ENCODE measurements around the gene NLRP1.

NLRP1 gene

DNA sequence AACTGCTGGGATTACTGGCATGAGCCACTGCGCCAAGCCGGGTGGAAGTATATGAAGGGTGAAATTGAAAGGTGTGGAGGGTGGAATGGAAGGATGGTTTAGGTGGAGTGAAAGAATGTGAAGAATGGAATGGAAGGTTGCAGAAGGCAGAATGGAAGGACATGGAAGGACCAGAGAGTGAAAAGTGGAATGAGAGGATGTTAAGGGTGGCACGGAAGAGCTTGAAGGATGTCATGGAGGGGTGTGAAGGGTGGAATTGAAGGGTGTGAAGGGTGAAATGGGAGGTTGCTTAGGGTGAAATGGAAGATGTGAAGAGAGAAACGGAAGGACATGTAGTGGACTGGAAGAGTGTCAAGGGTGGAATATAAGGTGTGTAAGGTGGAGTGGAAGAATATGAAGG, 81.8 kb downstream of the NLRP1 start:
- no peak for FAIRE-seq
- no peak for TF ChIP-seq POLR2A (IDR thresholded peaks at IDR 0.05; ENCODE audit: low read depth, low read length)
- no peak for DNase-seq (ENCODE audit: insufficient read length, low spot score)

DNA sequence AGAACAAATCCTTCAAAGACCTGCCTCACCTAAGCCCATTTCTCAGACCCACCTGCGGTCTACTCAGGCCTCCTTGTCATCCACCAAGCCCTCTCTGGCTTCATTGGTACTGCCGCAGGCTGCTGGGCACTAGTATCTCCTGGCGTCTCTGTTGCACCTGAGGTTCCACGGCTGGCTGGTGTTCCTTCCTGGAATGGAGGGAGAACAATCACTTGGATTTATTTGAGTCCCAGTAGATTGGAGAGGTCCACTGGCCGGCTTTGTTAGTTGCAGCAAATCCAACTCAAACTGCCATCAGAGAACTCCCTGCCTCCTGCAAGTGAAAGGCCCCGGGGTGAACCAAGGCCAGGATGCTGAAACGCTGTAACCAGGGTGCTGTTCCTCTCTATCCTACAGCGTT, 82.6 kb downstream of the NLRP1 start:
- TF ChIP-seq POLR2A (IDR thresholded peaks at IDR 0.05; ENCODE audit: low read depth, low read length): no peak
- FAIRE-seq (no peak), DNase-seq (ENCODE audit: insufficient read length, low spot score) (no peak)

DNA sequence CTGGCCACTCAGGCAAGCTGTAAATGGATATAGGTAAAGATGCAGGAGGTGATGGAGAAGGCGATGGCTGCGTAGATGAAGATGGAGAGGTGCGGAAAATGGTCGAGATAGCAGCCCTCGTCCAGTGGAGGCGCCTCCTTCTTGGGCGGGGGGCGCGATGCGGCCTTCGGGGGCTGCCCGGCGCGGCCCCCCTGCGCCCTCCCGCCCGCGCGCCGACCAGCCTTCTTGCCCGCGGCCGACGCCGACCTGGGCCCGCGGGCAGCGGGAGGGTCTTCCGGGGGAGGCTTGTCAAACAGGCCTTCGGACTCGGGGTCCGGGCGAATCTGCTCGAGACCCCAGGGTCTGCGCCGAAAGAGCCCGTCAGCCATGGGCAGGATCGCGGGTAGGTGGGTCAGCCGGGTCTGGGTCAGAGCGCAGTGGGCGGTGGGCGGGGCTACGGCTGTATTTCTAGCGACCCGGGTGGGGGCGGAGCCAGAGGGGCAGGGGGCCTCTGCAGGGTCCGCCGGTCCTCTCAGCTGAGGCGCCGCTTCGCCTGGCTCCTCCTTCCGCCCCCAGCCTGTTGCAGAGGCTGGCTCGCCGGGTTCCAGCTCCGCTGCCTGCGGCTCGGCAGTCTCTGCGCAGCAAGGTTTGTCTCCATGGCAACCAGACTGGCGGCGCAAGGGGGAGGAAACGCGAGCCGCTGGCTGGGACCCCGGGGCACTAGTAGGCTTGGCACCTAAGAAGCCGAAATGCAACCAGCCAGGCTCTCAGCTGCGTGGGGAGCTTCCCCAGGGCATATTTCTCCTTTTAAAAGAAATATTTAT, 83.5 kb downstream of the NLRP1 start:
- DNase-seq (ENCODE audit: insufficient read length, low spot score) (peak; percentile 44), FAIRE-seq (no peak)
- TF ChIP-seq POLR2A (IDR thresholded peaks at IDR 0.05; ENCODE audit: low read depth, low read length): no peak

DNA sequence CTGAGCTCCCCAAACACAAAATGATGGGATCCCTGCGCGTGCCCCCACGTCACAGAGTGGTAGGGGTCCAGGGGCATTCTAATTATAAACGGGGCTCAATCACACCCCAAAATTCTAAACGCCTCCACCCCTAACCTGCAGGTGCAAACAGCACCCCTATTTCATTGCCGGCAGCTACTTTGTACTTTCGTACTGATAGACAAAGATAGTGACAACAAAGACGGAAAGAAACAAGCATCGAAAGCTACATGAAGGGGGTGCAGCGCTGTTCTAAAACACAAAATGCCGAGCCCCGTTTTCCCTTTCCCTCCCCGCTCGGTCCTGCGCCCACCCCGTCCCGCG, 84.1 kb downstream of the NLRP1 start:
- FAIRE-seq: no peak
- no peak for DNase-seq (ENCODE audit: insufficient read length, low spot score)
- no peak for TF ChIP-seq POLR2A (IDR thresholded peaks at IDR 0.05; ENCODE audit: low read depth, low read length)

DNA sequence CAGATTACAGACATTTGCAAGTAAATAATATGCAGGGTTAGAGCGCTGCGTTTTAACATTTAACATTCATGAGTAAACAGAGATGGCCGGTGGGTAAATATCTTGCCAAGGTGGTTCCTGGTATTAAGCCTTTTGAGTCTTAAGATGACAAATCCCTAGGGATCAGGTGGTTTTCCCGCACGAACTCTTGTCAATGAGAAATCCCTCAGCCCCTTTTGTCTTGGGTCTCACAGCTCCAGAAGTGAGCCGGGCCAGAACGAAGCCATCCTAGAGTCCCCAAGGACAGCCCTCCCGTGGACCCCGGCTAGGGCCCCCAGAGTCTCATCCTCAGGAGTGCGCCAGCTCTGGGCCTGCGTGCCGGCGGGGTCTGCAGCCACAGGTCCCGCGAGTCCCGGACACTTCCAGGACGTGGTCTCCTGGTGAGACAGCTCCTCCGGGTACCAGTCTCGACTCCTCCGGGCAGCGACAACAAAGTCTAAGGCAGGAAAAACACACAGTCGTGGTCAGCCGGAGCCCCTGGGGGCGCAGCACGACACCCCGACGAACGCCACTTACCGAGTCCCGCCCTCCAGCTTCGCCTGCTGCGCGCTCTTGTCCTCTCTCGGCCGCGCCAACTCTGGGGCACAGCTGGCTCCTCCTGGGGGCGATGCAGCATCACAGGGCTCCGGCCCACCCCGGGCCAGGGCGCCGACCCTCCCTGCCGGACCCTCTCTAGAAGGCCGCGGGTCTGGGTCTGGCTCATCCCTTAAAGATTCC, 84.7 kb downstream of the NLRP1 start:
- no peak for FAIRE-seq
- no peak for DNase-seq (ENCODE audit: insufficient read length, low spot score)

DNA sequence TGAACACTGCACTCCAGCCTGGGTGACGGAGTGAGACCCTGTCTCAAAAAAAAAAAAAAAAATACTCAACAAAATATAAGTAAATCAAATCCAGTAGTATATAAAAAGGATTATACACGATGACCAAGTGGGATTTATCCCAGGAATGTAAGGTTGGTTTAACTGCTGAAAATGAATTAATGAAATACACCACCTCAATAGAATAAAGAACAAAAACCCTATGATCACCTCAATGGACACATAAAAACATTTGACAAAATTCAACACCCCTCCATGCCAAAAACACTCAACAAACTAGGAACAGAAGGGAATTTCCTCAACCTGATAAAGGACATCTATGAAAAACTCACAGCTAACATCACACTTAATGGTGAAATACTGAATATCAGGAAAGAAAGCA, 91.3 kb downstream of the NLRP1 start:
- no peak for DNase-seq (ENCODE audit: insufficient read length, low spot score)
- no peak for TF ChIP-seq POLR2A (IDR thresholded peaks at IDR 0.05; ENCODE audit: low read depth, low read length)
- no peak for FAIRE-seq

More for the DNA sequence above, 84.7 kb downstream of the NLRP1 start:
- no peak for TF ChIP-seq POLR2A (IDR thresholded peaks at IDR 0.05; ENCODE audit: low read depth, low read length)

DNA sequence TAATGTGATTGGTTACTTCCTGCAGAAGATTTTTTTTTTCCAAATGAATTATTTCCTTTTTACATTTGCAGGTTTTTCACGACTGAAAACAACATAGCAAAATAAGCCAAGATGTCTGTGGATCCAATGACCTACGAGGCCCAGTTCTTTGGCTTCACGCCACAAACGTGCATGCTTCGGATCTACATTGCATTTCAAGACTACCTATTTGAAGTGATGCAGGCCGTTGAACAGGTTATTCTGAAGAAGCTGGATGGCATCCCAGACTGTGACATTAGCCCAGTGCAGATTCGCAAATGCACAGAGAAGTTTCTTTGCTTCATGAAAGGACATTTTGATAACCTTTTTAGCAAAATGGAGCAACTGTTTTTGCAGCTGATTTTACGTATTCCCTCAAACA, 95.6 kb downstream of the NLRP1 start:
- TF ChIP-seq POLR2A (IDR thresholded peaks at IDR 0.05; ENCODE audit: low read depth, low read length): no peak
- DNase-seq (ENCODE audit: insufficient read length, low spot score) (no peak), FAIRE-seq (no peak)

DNA sequence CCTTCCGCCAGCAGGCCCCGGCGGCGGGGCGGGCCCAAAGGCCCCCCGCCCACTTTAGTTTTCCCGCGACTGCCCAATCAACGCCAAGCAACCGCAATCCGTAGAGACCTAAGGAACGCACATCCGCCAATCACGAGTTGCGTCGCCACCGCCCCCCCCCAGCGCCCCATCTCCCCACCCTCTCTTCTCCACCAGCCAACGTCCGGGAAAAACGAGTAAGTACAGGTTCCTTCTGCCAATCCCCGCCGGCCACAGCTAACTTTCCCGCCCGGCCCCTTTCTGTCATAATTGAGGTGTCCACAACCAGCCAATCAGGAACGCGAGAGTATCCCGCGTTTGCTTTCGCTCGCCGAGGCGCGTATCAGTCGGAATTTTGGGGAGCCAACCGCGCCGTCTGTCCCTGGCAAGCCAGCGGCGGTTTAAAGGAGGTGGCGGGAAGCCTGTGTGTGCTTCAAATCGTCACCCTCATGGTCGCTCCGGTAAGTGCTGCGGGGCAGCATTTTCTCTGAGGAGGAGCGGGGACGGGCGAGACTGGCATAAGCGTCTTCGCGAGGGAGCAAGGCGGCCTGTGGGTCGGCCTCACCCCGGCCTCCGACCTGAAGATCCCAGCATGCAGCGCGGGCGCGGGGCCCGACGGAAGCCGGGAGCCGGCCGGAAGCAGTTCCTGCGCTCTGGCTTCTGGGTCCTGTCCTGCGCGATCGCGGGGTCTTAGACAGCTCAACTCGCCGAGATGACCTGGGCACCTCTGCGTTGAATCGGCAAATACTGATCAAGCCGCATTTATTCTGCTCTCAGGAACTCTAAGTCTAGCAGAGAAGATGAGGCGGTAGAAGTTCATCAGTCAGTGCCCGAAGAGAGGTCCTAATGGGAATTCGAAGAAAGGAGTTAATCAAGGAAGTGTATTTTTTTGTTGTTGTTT, 97.8 kb downstream of the NLRP1 start, which contains the start of gene MIS12:
TSS of gene MIS12 (plus strand) at position 361 of the 919 bp plus-strand sequence. CDS start 2,297 bp downstream, outside the sequence.
- peak; percentile 67; the same call in 1 of the 2 replicates for TF ChIP-seq POLR2A (IDR thresholded peaks at IDR 0.05; ENCODE audit: low read depth, low read length)
- FAIRE-seq (peak; percentile 41), DNase-seq (ENCODE audit: insufficient read length, low spot score) (peak; percentile 95)

DNA sequence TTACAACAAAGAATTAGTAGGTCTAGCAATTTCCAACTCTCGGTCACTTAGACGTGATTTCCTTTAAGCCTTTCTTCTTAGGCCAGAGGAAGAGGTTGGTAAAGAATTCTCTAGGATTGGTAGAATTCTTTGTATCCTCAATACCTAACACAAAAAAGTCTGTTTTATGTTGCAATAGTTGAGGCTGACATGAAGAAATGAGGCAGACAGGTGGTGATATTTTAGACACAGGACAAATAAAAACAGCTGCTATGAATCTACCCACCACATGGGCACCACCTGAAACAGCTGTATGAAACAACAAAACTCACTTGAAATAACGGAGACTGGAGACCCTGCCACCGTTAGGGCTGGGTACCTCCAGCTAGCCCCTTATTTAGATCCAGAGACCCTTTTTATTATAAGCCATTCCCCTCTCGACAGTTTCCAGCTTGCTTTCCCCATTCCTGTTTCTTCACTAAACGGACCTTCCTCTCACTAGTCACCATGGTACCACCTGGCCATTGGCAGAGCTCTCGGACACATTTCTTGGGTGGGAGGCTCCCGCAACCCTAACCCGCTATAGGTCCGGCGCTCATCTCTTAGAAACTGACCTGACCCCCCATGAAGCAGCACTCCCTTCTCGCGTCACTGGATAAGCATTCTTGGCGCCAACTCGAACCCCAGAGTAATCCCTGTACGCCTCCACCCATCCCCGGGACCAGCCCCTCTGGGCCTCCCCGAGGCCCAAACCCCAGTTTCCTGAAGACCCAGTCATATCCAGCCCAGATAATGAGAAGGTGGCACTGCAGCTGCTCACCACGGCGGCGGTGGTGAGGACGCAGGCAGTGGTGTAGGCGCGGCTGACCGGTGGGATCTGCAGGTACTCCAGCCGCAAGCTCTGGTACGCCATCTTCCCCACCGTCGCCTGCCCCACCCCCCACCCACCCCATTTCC, 98.8 kb downstream of the NLRP1 start, which contains the start of gene DERL2:
TSS of gene DERL2 (minus strand) at position 909 of the 936 bp plus-strand sequence. CDS start at position 892, 17 bp downstream.
- TF ChIP-seq POLR2A (IDR thresholded peaks at IDR 0.05; ENCODE audit: low read depth, low read length): peak; percentile 79
- FAIRE-seq (no peak), DNase-seq (ENCODE audit: insufficient read length, low spot score) (peak; percentile 71)

DNA sequence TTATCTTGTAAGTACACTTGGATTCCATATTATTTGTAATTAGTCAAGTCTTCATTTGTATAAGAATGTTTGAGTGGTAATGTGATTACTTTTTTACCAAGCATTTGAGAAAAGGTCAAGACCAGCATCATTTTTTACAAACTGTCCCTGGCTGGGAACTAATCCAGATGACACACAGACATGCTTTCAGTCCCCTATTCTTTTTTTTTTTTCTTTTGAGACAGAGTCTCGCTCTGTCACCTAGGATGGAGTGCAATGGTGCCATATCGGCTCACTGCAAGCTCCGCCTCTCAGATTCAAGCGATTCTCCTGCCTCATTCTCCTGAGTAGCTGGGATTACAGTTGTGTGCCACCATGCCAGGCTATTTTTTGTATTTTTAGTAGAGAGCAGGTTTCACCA, 102.9 kb downstream of the NLRP1 start:
- no peak for FAIRE-seq
- no peak for TF ChIP-seq POLR2A (IDR thresholded peaks at IDR 0.05; ENCODE audit: low read depth, low read length)
- DNase-seq (ENCODE audit: insufficient read length, low spot score): no peak

DNA sequence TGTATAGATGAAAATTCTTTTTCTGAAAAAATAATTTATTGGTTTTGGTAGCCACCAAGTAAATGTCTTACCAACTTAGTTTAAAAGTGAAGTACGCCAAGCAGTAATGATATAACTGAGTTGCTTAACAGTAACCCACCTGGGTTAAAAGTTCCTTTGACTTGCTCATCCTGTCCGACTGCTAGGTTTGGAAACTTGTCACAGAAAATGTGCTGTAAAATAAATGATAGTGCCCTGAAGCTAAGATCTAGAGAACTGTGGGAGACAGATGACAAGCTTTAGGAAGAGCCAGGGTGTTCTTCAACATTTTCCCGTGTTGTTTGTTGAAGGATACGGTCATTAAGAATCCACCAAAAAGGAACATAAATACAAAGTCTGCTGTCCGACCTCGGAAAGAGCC, 103.3 kb downstream of the NLRP1 start:
- no peak for DNase-seq (ENCODE audit: insufficient read length, low spot score)
- no peak for TF ChIP-seq POLR2A (IDR thresholded peaks at IDR 0.05; ENCODE audit: low read depth, low read length)
- no peak for FAIRE-seq

DNA sequence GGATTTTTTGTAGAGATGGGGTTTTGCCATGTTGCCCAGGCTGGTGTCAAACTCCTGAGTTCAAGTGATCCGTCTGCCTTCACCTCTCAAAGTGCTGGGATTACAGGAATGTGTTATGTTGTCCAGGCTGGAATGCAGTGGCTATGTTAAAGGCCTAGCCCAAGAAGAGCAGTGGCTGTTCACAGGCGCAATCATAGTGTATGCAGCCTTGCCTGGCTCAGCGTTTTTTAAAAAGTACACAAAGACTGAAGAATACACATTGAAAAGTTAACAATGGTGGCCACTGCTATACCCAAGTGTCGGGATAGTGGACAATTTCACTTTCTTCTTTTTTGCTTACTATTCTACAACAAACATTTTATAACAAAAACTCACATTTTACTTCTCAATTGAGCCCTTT, 105.3 kb downstream of the NLRP1 start:
- DNase-seq (ENCODE audit: insufficient read length, low spot score) (no peak), FAIRE-seq (no peak)
- TF ChIP-seq POLR2A (IDR thresholded peaks at IDR 0.05; ENCODE audit: low read depth, low read length): no peak

DNA sequence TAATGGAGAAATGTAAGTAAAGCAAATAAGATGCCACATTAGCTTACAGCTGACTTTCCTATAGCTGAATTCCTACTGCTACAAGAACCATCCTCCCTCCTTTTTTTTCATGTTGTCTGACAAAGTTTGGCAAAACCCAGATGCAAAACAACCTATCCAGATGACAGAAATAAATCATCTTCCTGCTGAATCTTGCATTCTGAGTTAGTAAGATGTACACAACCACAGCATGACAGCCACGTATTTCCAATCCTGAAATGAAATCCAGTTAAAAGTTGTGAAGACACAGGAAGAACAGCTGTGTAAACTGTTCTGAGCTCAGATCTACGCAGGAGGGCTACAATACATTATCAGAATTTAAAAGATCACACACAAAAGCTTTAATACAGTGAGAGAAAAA, 110.4 kb downstream of the NLRP1 start:
- TF ChIP-seq POLR2A (IDR thresholded peaks at IDR 0.05; ENCODE audit: low read depth, low read length): no peak
- FAIRE-seq: no peak
- no peak for DNase-seq (ENCODE audit: insufficient read length, low spot score)
